Posterior cingulate gyrus (tissue), 11 donors: ENCODE measurements around the gene MYO3B.
"Not testable (repeated sequence)": the region's sequence is repeated elsewhere in the genome, so short reads cannot be mapped to it uniquely, and the experiment has no call there.

Source experiments
- DNase-seq, 10 donors: peaks; one replicate each; pipeline versions ENCODE4 v3.0.0 to v3.0.0-alpha.2; 2020 to 2021; ENCODE audit warnings: mixed read lengths in 3 of 10
- intact Hi-C: fragments of 100-400 bp; cut with DNase I; formaldehyde crosslinking; loops from one replicate; pipeline ENCODE4 v1.15.1; 2023

MYO3B gene

GRCh38 chr2:170396799-170397459 is 219.0 kb downstream of the MYO3B start:
- intact Hi-C loops = no loop called here
- no peak for DNase-seq

GRCh38 chr2:170401187-170401586 is 223.2 kb downstream of the MYO3B start:
- DNase-seq = no peak
- intact Hi-C loops = no loop called here

- intact Hi-C loops = no loop called here
- no peak for DNase-seq
Observed at GRCh38 chr2:170404846-170405245, 226.9 kb downstream of the MYO3B start.

GRCh38 chr2:170405326-170405725 is 227.4 kb downstream of the MYO3B start:
- intact Hi-C loops = no loop called here

GRCh38 chr2:170408461-170409163 is 230.7 kb downstream of the MYO3B start:
- no peak for DNase-seq
- intact Hi-C loops = loop anchor here (1.0 kb wide), 1 partner anchor 404 kb away; no protein-coding TSS in a partner anchor

More at GRCh38 chr2:170405326-170405725, 227.4 kb downstream of the MYO3B start:
- DNase-seq = no peak

- intact Hi-C loops = loop anchor here (1.0 kb wide), 1 partner anchor 403 kb away; no protein-coding TSS in a partner anchor
- peak in 8 of 10 donors; percentile 25 to 83 (median 66) for DNase-seq
Observed at GRCh38 chr2:170409164-170409535, 231.2 kb downstream of the MYO3B start.

- intact Hi-C loops = no loop called here
- no peak for DNase-seq
Observed at GRCh38 chr2:170411660-170412059, 233.7 kb downstream of the MYO3B start.

- DNase-seq = no peak
- intact Hi-C loops = no loop called here
Observed at GRCh38 chr2:170420961-170421687, 243.2 kb downstream of the MYO3B start.

- intact Hi-C loops = no loop called here
- no peak for DNase-seq
Observed at GRCh38 chr2:170423919-170424318, 246.0 kb downstream of the MYO3B start.

- no peak for DNase-seq
- intact Hi-C loops = no loop called here
Observed at GRCh38 chr2:170425281-170425751, 247.4 kb downstream of the MYO3B start.

GRCh38 chr2:170428868-170429267 is 250.9 kb downstream of the MYO3B start:
- intact Hi-C loops = no loop called here

GRCh38 chr2:170432823-170433222 is 254.9 kb downstream of the MYO3B start:
- DNase-seq = no peak
- intact Hi-C loops = no loop called here

More at GRCh38 chr2:170428868-170429267, 250.9 kb downstream of the MYO3B start:
- DNase-seq = no peak

GRCh38 chr2:170433448-170433847 is 255.5 kb downstream of the MYO3B start:
- no peak for DNase-seq
- intact Hi-C loops = no loop called here

- DNase-seq, intact Hi-C loops: not testable (repeated sequence)
Observed at GRCh38 chr2:170434396-170434795, 256.4 kb downstream of the MYO3B start.

GRCh38 chr2:170434900-170435621 is 257.1 kb downstream of the MYO3B start:
- intact Hi-C loops = no loop called here

GRCh38 chr2:170436077-170436943 is 258.4 kb downstream of the MYO3B start:
- DNase-seq = no peak
- intact Hi-C loops = no loop called here

More at GRCh38 chr2:170434900-170435621, 257.1 kb downstream of the MYO3B start:
- no peak for DNase-seq

GRCh38 chr2:170446078-170446477 is 268.1 kb downstream of the MYO3B start:
- intact Hi-C loops = no loop called here

GRCh38 chr2:170449034-170449433 is 271.1 kb downstream of the MYO3B start:
- no peak for DNase-seq
- intact Hi-C loops = no loop called here

More at GRCh38 chr2:170446078-170446477, 268.1 kb downstream of the MYO3B start:
- DNase-seq = no peak
